HG03460 (cell line): ENCODE measurements around the gene HHLA2.
A peak's percentile ranks its signal among the peaks of the same experiment; 100 is the strongest.
"Not testable (repeated sequence)": the region's sequence is repeated elsewhere in the genome, so short reads cannot be mapped to it uniquely, and the experiment has no call there.

Experiments
- ATAC-seq: cut with Tn5 transposase; IDR thresholded peaks from one replicate; pipeline ENCODE4 v1.9.1; 2021; ENCODE audit not compliant: unreplicated experiment

HHLA2 gene

GRCh38 chr3:108341911-108342310 lies 45.6 kb downstream of the HHLA2 start:
- ATAC-seq = no peak

- peak; percentile 60 for ATAC-seq
Measured at GRCh38 chr3:108342837-108343486, 46.6 kb downstream of the HHLA2 start.

- ATAC-seq = no peak
Measured at GRCh38 chr3:108343491-108343890, 47.1 kb downstream of the HHLA2 start.

- no peak for ATAC-seq
Measured at GRCh38 chr3:108345492-108346205, 49.3 kb downstream of the HHLA2 start.

- ATAC-seq = no peak
Measured at GRCh38 chr3:108346301-108347227, 50.2 kb downstream of the HHLA2 start.

GRCh38 chr3:108352176-108352575 lies 55.8 kb downstream of the HHLA2 start:
- ATAC-seq = no peak

GRCh38 chr3:108354562-108354961 lies 58.2 kb downstream of the HHLA2 start:
- no peak for ATAC-seq

- no peak for ATAC-seq
Measured at GRCh38 chr3:108357042-108357441, 60.7 kb downstream of the HHLA2 start.

- no peak for ATAC-seq
Measured at GRCh38 chr3:108359011-108359410, 62.7 kb downstream of the HHLA2 start.

- ATAC-seq = no peak
Measured at GRCh38 chr3:108376026-108376425, 79.7 kb downstream of the HHLA2 start.

GRCh38 chr3:108377384-108377783 lies 81.0 kb downstream of the HHLA2 start:
- ATAC-seq = no peak

- no peak for ATAC-seq
Measured at GRCh38 chr3:108378153-108378951, 82.0 kb downstream of the HHLA2 start.

GRCh38 chr3:108378952-108379342 lies 82.6 kb downstream of the HHLA2 start:
- ATAC-seq = not testable (repeated sequence)

GRCh38 chr3:108380128-108380795 lies 83.9 kb downstream of the HHLA2 start:
- ATAC-seq = no peak

- ATAC-seq = no peak
Measured at GRCh38 chr3:108381529-108382140, 85.3 kb downstream of the HHLA2 start.

- ATAC-seq = no peak
Measured at GRCh38 chr3:108383306-108383705, 87.0 kb downstream of the HHLA2 start.

- ATAC-seq = no peak
Measured at GRCh38 chr3:108387063-108387462, 90.7 kb downstream of the HHLA2 start.

GRCh38 chr3:108388136-108389132 lies 92.1 kb downstream of the HHLA2 start:
- peak; percentile 74 for ATAC-seq

- ATAC-seq = no peak
Measured at GRCh38 chr3:108389372-108389771, 93.0 kb downstream of the HHLA2 start.
